GM23248 (cell line): ENCODE data around the gene UROC1. TPM values are rescaled to one million over a fixed set of nuclear protein-coding genes. Genes with fewer than 3 reads are reported as not detected.

Experiments used
- DNase-seq: peaks from one replicate; pipeline ENCODE4 v3.0.0-alpha.2; 2015
- H2AFZ ChIP-seq: fragments of 200-600 bp; sonication (generic); 2 replicates; pipeline ENCODE4 v1.6.1; 2016; ENCODE audit warnings: antibody characterized with exemption
- H3F3A ChIP-seq: fragments of 200-600 bp; sonication (generic); 2 replicates; pipeline ENCODE4 v1.6.1; 2016; ENCODE audit warnings: mild to moderate bottlenecking, antibody characterized with exemption, mixed run types; ENCODE audit not compliant: insufficient read depth
- H3K27ac ChIP-seq: fragments of 200-600 bp; sonication (generic); 2 replicates; pipeline ENCODE4 v1.5.1; 2016; ENCODE audit warnings: mild to moderate bottlenecking
- H3K27me3 ChIP-seq: fragments of 200-600 bp; sonication (generic); replicated peaks from 2 replicates; pipeline ENCODE4 v1.6.1; 2016; ENCODE audit warnings: mild to moderate bottlenecking; ENCODE audit not compliant: insufficient read depth
- H3K36me3 ChIP-seq: fragments of 200-600 bp; sonication (generic); 2 replicates; pipeline ENCODE4 v1.6.1; 2016; ENCODE audit warnings: low read depth, mild to moderate bottlenecking
- H3K4me1 ChIP-seq: fragments of 200-600 bp; sonication (generic); 2 replicates; pipeline ENCODE4 v1.6.1; 2016; ENCODE audit warnings: mild to moderate bottlenecking; ENCODE audit not compliant: insufficient read depth
- H3K4me2 ChIP-seq: fragments of 200-600 bp; sonication (generic); one replicate; pipeline ENCODE4 v1.6.1; 2016; ENCODE audit warnings: mild to moderate bottlenecking; ENCODE audit not compliant: unreplicated experiment
- H3K4me3 ChIP-seq: fragments of 200-600 bp; sonication (generic); 2 replicates; pipeline ENCODE4 v1.5.1; 2016; ENCODE audit warnings: mild to moderate bottlenecking
- H3K79me2 ChIP-seq: fragments of 200-600 bp; sonication (generic); 2 replicates; pipeline ENCODE4 v1.6.1; 2016; ENCODE audit warnings: mild to moderate bottlenecking; ENCODE audit not compliant: insufficient read depth
- H3K9ac ChIP-seq: fragments of 200-600 bp; sonication (generic); 2 replicates; pipeline ENCODE4 v1.6.1; 2016; ENCODE audit warnings: mild to moderate bottlenecking
- H3K9me2 ChIP-seq: fragments of 200-600 bp; sonication (generic); 2 replicates; pipeline ENCODE4 v1.6.1; 2016; ENCODE audit warnings: mixed run types, mild to moderate bottlenecking, moderate library complexity; ENCODE audit not compliant: insufficient read depth
- H3K9me3 ChIP-seq: fragments of 200-600 bp; sonication (generic); one replicate; pipeline ENCODE4 v1.6.1; 2017; ENCODE audit warnings: low read depth
- H4K20me1 ChIP-seq: fragments of 200-600 bp; sonication (generic); 2 replicates; pipeline ENCODE4 v1.6.0; 2016; ENCODE audit not compliant: insufficient read depth
- EZH2 ChIP-seq: fragments of 200-600 bp; sonication (generic); IDR thresholded peaks from 2 replicates; pipeline ENCODE4 v1.6.1; 2018; ENCODE audit warnings: antibody characterized with exemption, mild to moderate bottlenecking; ENCODE audit not compliant: insufficient read depth, poor library complexity, severe bottlenecking
- EZH2phosphoT487 ChIP-seq: fragments of 200-600 bp; sonication (generic); IDR thresholded peaks from 2 replicates; pipeline ENCODE4 v1.6.1; 2018; ENCODE audit warnings: antibody characterized with exemption, moderate library complexity, mild to moderate bottlenecking, low read depth; ENCODE audit not compliant: insufficient read depth
- WGBS, 2 experiments: methylation state at CpG; one replicate each; pipeline ENCODE4 v1.1.6; 2015 to 2017; ENCODE audit warnings: low lambda C conversion rate in 2 of 2, low coverage in 1 of 2; ENCODE audit errors: missing lambda C conversion rate in 2 of 2; 5-methylcytosine and 5-hydroxymethylcytosine counted together
- in situ Hi-C: fragments of 300-500 bp; cut with MboI; formaldehyde crosslinking; loops from 2 replicates; pipeline ENCODE4 v1.15.0; 2020
- polyA plus RNA-seq: library from polyadenylated mRNA; unstranded; fragments of >200 nt; fragmentation: Nextera tagmentation; extraction: Ambion mirVana; gene quantifications from 2 replicates; pipeline ENCODE4 v1.2.1, GENCODE V29; 2016
- total RNA-seq: library from RNA; depleted of rRNA; stranded (reverse); fragments of >200 nt; shearing (Covaris generic); gene quantifications from 2 replicates; pipeline ENCODE4 v1.2.3, GENCODE V29; 2014

The UROC1 gene
- total and polyA plus RNA-seq, 2 experiments from 2014 or later, result not detected

DNA sequence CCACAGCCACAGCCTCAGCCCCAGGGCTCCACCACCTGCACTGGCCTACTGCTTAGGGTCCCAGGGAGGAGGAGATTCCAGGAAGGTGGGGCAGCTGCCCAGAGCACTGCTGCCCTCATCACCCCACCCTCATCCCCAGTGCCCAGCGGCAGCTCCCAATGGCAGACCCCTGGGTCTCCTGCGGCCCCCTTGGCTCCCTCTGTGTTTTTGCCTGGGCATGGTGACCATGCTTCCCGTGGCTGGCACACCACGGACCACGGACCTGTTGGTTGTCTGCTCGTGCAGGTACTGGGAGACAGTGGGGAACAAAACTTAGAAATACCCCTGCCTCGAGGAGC is 9.1 kb upstream of the UROC1 start:
- no peak for DNase-seq

DNA sequence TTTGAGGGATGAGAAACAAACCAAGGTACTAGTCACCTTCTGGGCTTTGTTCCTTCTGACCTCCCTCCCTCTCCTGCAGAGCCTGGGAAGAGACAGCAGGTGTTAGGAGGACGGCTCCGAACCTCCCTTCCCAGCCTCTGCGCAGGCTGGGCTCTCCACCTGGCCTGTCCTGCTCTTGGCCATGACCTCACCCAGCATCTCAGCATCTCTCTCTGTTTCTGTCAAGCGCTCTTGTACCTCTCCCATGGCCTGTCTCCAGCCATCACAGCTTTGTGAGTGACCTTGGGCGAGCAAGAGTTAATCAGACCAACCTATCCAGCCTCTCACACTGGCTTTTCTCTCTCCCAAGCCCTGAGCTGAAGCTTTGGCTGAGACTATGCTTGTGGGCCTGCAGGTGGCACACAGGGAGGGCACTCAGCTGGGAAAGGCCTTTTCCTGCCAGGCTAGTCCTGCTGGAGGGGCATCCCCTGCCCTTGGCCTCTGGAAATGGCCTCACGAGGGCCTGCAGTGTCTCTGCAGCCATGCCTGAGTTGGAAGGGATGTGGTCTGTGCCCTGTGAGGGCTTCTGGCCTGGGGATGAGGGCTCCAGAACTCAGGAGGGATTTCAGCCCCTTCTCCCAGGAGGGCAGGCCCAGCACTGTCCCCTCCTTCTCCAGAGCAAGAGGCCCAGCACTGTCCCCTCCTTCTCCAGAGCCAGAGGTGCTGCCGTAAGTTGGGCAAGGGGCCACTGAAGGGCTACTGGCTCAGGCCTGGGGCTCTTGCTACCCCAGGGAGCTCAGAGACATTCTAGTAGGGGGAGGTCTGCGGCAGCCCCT is 8.5 kb upstream of the UROC1 start:
- Histone ChIP-seq H3K36me3 (no peaks in the 10 kb centered on the region), H3K4me1 (no peaks in the 10 kb centered on the region), H3K4me2 (no peak overlapping the region), H3K27me3 (0 out of 2 replicates have a peak, but pooled peaks cover 12% of the 10 kb centered on the region), H3K9ac (no peak overlapping the region), H3F3A (no peaks in the 10 kb centered on the region), H3K9me3 (no peaks in the 10 kb centered on the region), H3K4me3 (no peak overlapping the region), H3K79me2 (no peaks in the 10 kb centered on the region), H3K27ac (no peak overlapping the region), H2AFZ (no peak overlapping the region), H3K9me2 (no peaks in the 10 kb centered on the region), H4K20me1 (no peaks in the 10 kb centered on the region)
- TF ChIP-seq EZH2 (no peak), EZH2phosphoT487 (no peak)
- no peak for DNase-seq
- 80 to 84% methylated on average over 8 of the region's 8 CpGs for WGBS, 2 experiments
- in situ Hi-C loops, result no loop called here

More for the DNA sequence above, 9.1 kb upstream of the UROC1 start:
- in situ Hi-C loops, result no loop called here
- Histone ChIP-seq H4K20me1 (no peaks in the 10 kb centered on the region), H3K27ac (no peak overlapping the region), H2AFZ (no peak overlapping the region), H3K9ac (no peak overlapping the region), H3K4me3 (no peak overlapping the region), H3K4me1 (no peaks in the 10 kb centered on the region), H3K27me3 (0 out of 2 replicates have a peak, but pooled peaks cover 16% of the 10 kb centered on the region), H3K9me2 (no peaks in the 10 kb centered on the region), H3K4me2 (no peak overlapping the region), H3K36me3 (no peaks in the 10 kb centered on the region), H3F3A (no peaks in the 10 kb centered on the region), H3K79me2 (no peaks in the 10 kb centered on the region), H3K9me3 (no peaks in the 10 kb centered on the region)
- WGBS, 2 experiments, result 75 to 81% methylated on average over 7 of the region's 7 CpGs
- no peak for TF ChIP-seq EZH2phosphoT487
- no peak for TF ChIP-seq EZH2

DNA sequence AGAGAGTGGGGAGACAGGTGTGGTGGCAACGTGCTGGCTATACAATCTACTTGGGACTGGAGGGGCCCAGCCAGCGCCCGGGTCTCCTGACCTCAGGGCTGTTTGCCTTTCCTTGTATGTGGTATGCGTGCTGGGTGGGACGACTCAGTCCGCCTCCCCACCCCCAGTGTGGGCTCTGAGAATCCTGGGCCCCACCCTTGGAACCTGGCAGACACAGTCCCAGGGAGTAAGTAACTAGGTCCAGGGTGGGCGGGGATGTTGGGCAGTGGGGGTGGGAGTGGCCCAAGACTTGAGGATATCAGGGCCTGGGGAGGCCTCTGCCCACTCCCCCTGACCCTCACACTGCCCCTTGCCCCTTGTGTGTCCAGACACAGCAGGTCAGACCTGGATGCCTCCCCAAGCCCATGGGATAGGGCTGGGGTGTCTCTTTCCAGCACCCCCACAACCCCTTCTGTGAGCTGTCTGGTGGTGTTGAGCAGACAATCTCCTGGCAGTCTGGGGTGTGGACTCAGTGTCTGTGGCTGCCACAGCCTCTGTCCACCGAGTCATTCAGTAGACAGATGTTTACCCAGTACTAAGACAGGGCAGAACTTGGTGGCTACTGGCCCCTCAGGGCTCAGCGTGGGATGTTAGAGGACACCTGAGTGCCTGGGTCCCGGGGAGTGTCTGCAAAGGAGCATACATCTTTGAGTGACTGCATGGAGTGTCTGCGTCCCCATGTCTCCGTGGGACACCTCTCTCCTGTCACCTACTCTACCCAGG is 7.7 kb upstream of the UROC1 start:
- 0 out of 2 replicates have a peak, but pooled peaks cover 12% of the 10 kb centered on the region for H3K27me3 ChIP-seq
- no peaks in the 10 kb centered on the region for H3K9me3 ChIP-seq
- H3K4me2 ChIP-seq, result no peak overlapping the region
- H3K9ac ChIP-seq, result no peak overlapping the region
- no peak overlapping the region for H3K27ac ChIP-seq
- no peaks in the 10 kb centered on the region for H3K9me2 ChIP-seq
- no peak overlapping the region for H3K4me3 ChIP-seq
- in situ Hi-C loops, result no loop called here
- no peaks in the 10 kb centered on the region for H3K36me3 ChIP-seq
- no peaks in the 10 kb centered on the region for H3F3A ChIP-seq
- WGBS, 2 experiments, result 55 to 66% methylated on average over 11 to 12 of the region's 12 CpGs
- H3K79me2 ChIP-seq, result no peaks in the 10 kb centered on the region
- TF ChIP-seq EZH2phosphoT487 (no peak), EZH2 (no peak)
- no peak for DNase-seq
- no peaks in the 10 kb centered on the region for H3K4me1 ChIP-seq
- no peaks in the 10 kb centered on the region for H4K20me1 ChIP-seq
- no peak overlapping the region for H2AFZ ChIP-seq

DNA sequence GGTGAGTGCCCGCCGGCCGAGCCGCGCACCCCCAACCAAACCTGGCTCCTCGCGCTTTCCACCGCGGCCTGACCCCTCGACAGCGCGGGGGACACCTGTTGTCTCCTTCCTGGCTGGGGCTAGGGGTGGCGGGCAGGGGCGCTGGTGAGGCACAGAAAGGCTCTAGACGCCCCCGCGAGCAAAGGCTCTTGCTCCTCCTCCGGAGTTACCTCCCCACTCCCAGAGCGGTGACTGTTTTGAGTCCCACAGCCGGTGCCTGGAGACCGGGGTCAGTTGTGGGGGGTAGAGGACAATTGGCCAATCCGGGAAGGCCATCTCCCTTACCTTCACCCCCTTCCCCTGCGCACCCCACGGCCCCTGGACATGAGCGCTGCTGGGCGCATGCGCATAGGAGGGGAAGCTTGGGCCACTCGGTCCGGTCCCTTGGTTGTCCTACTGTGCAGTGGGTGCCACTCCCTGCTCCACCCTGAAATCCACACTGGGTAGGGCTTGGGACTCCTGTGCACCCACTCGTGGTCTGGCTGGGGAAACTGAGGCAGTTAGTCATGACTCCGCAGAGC is 6.9 kb upstream of the UROC1 start:
- H3K9me3 ChIP-seq, result no peaks in the 10 kb centered on the region
- H3K4me3 ChIP-seq, result peak overlapping the region; percentile 60
- no peaks in the 10 kb centered on the region for H3K4me1 ChIP-seq
- WGBS, 2 experiments, result 7 to 12% methylated on average over 21 to 30 of the region's 31 CpGs
- no peaks in the 10 kb centered on the region for H3F3A ChIP-seq
- no peaks in the 10 kb centered on the region for H3K9me2 ChIP-seq
- 0 out of 2 replicates have a peak, but pooled peaks cover 12% of the 10 kb centered on the region for H3K27me3 ChIP-seq
- TF ChIP-seq EZH2phosphoT487, result no peak
- TF ChIP-seq EZH2, result no peak
- no peaks in the 10 kb centered on the region for H4K20me1 ChIP-seq
- H3K79me2 ChIP-seq, result no peaks in the 10 kb centered on the region
- no peak overlapping the region for H3K27ac ChIP-seq
- DNase-seq, result peak; percentile 36
- peak overlapping the region; percentile 40 for H2AFZ ChIP-seq
- H3K36me3 ChIP-seq, result no peaks in the 10 kb centered on the region
- in situ Hi-C loops, result no loop called here
- H3K9ac ChIP-seq, result no peak overlapping the region
- peak overlapping the region; percentile 60 for H3K4me2 ChIP-seq
